Activated CD8-positive, alpha-beta T cell treated with anti-CD3 and anti-CD28 coated beads for 36 hours (primary cell): ENCODE measurements around the gene IL20. TPM values are rescaled to one million over a fixed set of nuclear protein-coding genes. Genes with fewer than 3 reads are reported as not detected.

ENCODE experiments used
- ATAC-seq: fragments of 200-7000 bp; cut with Tn5 transposase; one replicate; pipeline ENCODE4 v1.10.0; 2021; ENCODE audit warnings: mild to moderate bottlenecking, moderate library complexity
- CTCF ChIA-PET: fragments of 350-600 bp; sonication (Branson Sonifier 250); formaldehyde crosslinking; loops from one replicate; lab custom pipeline; 2021; ENCODE audit warnings: antibody characterized with exemption; lab: Charles Lee
- POLR2A ChIA-PET: fragments of 350-600 bp; sonication (Branson Sonifier 250); formaldehyde crosslinking; loops from one replicate; lab custom pipeline; 2021; ENCODE audit warnings: antibody characterized with exemption; lab: Charles Lee
- DNase-seq: peaks from one replicate; pipeline ENCODE4 v3.0.0-alpha.2; 2020
- H3K27ac Mint-ChIP-seq: one replicate; pipeline ENCODE4 v1.8.0; 2021; ENCODE audit warnings: mild to moderate bottlenecking, mixed read lengths
- H3K27me3 Mint-ChIP-seq: one replicate; pipeline ENCODE4 v1.8.0; 2021; ENCODE audit warnings: mixed read lengths
- H3K36me3 Mint-ChIP-seq: one replicate; pipeline ENCODE4 v1.8.0; 2021; ENCODE audit warnings: low read depth, mixed read lengths
- H3K4me1 Mint-ChIP-seq: one replicate; pipeline ENCODE4 v1.8.0; 2021; ENCODE audit warnings: low read depth, mixed read lengths
- H3K4me3 Mint-ChIP-seq: one replicate; pipeline ENCODE4 v1.8.0; 2021; ENCODE audit warnings: mild to moderate bottlenecking, moderate library complexity, mixed read lengths
- H3K9me3 Mint-ChIP-seq: one replicate; pipeline ENCODE4 v1.8.0; 2021; ENCODE audit warnings: mixed read lengths
- CTCF ChIP-seq: fragments of 200-600 bp; IDR thresholded peaks from one replicate; pipeline ENCODE4 v1.8.0; 2022; ENCODE audit warnings: antibody characterized with exemption, mild to moderate bottlenecking
- intact Hi-C: fragments of 100-400 bp; cut with micrococcal nuclease; formaldehyde crosslinking; loops from one replicate; pipeline ENCODE4 v1.10.0; 2022
- total RNA-seq, 2 experiments: library from RNA; stranded (reverse); gene quantifications; one replicate each; pipeline ENCODE4 v1.2.3, GENCODE V29; 2021

IL20 gene
- total RNA-seq, 2 experiments from 2014 or later = not detected

GRCh38 chr1:206899717-206900116 lies 34.3 kb downstream of the IL20 start:
- CTCF ChIA-PET = interaction anchor here (0.9 to 4.8 kb wide), 7 partner anchors 13 to 91 kb away, joined by 3 to 32 read pairs (median 4); partner anchors contain the start of gene IL20
- H3K9me3 Mint-ChIP-seq = no peaks in the 10 kb centered on the region
- H3K36me3 Mint-ChIP-seq = peaks cover 20% of the 10 kb centered on the region
- no peak overlapping the region for H3K4me3 Mint-ChIP-seq
- H3K27me3 Mint-ChIP-seq = no peaks in the 10 kb centered on the region
- H3K27ac Mint-ChIP-seq = no peak overlapping the region
- intact Hi-C loops = no loop called here
- TF ChIP-seq CTCF = no peak
- ATAC-seq (no peak), DNase-seq (no peak)
- H3K4me1 Mint-ChIP-seq = peaks cover 74% of the 10 kb centered on the region
- POLR2A ChIA-PET = interaction anchor here (1.1 kb wide), 1 partner anchor 59 kb away, joined by 3 read pairs; no protein-coding TSS in a partner anchor

- DNase-seq (no peak), ATAC-seq (no peak)
- Mint-ChIP-seq H3K4me3 (no peak overlapping the region), H3K9me3 (no peaks in the 10 kb centered on the region), H3K27me3 (no peaks in the 10 kb centered on the region), H3K36me3 (peaks cover 24% of the 10 kb centered on the region), H3K4me1 (peaks cover 77% of the 10 kb centered on the region), H3K27ac (no peak overlapping the region)
- TF ChIP-seq CTCF = no peak
- ChIA-PET CTCF (interaction anchor here (0.9 to 4.8 kb wide), 12 partner anchors 9 to 165 kb away, joined by 3 to 32 read pairs (median 4); partner anchors contain the start of gene IL20), POLR2A (interaction anchor here (1.2 kb wide), 1 partner anchor 9 kb away, joined by 4 read pairs; no protein-coding TSS in a partner anchor)
- intact Hi-C loops = no loop called here
Observed at GRCh38 chr1:206900149-206900548, 34.7 kb downstream of the IL20 start.

GRCh38 chr1:206901944-206902343 lies 36.5 kb downstream of the IL20 start:
- H3K36me3 Mint-ChIP-seq = peaks cover 39% of the 10 kb centered on the region
- ChIA-PET CTCF (interaction anchor here (1.1 to 4.8 kb wide), 4 partner anchors 11 to 96 kb away, joined by 3 to 32 read pairs (median 6); partner anchors contain the start of gene IL20), POLR2A (no interaction called here)
- no peak for DNase-seq
- H3K9me3 Mint-ChIP-seq = no peaks in the 10 kb centered on the region
- H3K27me3 Mint-ChIP-seq = no peaks in the 10 kb centered on the region
- H3K4me1 Mint-ChIP-seq = peaks cover 76% of the 10 kb centered on the region
- no peak overlapping the region for H3K4me3 Mint-ChIP-seq
- peak overlapping the region; percentile 13 for H3K27ac Mint-ChIP-seq
- intact Hi-C loops = no loop called here
- no peak for TF ChIP-seq CTCF
- no peak for ATAC-seq

GRCh38 chr1:206902702-206903101 lies 37.3 kb downstream of the IL20 start:
- no peaks in the 10 kb centered on the region for H3K27me3 Mint-ChIP-seq
- intact Hi-C loops = no loop called here
- H3K27ac Mint-ChIP-seq = no peak overlapping the region
- no peak overlapping the region for H3K4me3 Mint-ChIP-seq
- DNase-seq (no peak), ATAC-seq (no peak)
- peaks cover 40% of the 10 kb centered on the region for H3K36me3 Mint-ChIP-seq
- TF ChIP-seq CTCF = no peak
- ChIA-PET CTCF (interaction anchor here (0.6 to 4.8 kb wide), 4 partner anchors 10 to 96 kb away, joined by 3 to 32 read pairs (median 4); partner anchors contain the start of gene IL20), POLR2A (no interaction called here)
- peaks cover 76% of the 10 kb centered on the region for H3K4me1 Mint-ChIP-seq
- H3K9me3 Mint-ChIP-seq = no peaks in the 10 kb centered on the region

- ChIA-PET POLR2A (interaction anchor here (0.6 kb wide), 1 partner anchor 46 kb away, joined by 3 read pairs; no protein-coding TSS in a partner anchor), CTCF (interaction anchor here (2.6 to 4.8 kb wide), 2 partner anchors 9 to 38 kb away, joined by 6 to 32 read pairs; partner anchors contain the start of gene IL20)
- TF ChIP-seq CTCF = no peak
- H3K4me1 Mint-ChIP-seq = peaks cover 76% of the 10 kb centered on the region
- no peak for ATAC-seq
- peak overlapping the region; percentile 26 for H3K27ac Mint-ChIP-seq
- H3K4me3 Mint-ChIP-seq = no peak overlapping the region
- DNase-seq = no peak
- H3K27me3 Mint-ChIP-seq = no peaks in the 10 kb centered on the region
- H3K36me3 Mint-ChIP-seq = peaks cover 47% of the 10 kb centered on the region
- no peaks in the 10 kb centered on the region for H3K9me3 Mint-ChIP-seq
- intact Hi-C loops = no loop called here
Observed at GRCh38 chr1:206903687-206904086, 38.3 kb downstream of the IL20 start.
